GM12892 (cell line): ENCODE data around the gene DHRS3.

Experiments used
- POLR2A ChIP-seq: IDR thresholded peaks from 2 replicates; pipeline ENCODE4 v1.6.1; 2011; ENCODE audit warnings: low read depth, low read length, control low read depth
- POLR2AphosphoS5 ChIP-seq: IDR thresholded peaks from 2 replicates; pipeline ENCODE4 v1.6.1; 2011; ENCODE audit warnings: low read depth, low read length, control low read depth

- TF ChIP-seq POLR2AphosphoS5 = no peak
- no peak for TF ChIP-seq POLR2A
Measured at GRCh38 chr1:12539705-12540579, 78.1 kb downstream of the DHRS3 start.
